K562 treated with DMSO at 1 percent for 4 hours (cell line): ENCODE results near the gene PRTN3. TPM values are rescaled to one million over a fixed set of nuclear protein-coding genes. Genes with fewer than 3 reads are reported as not detected.

ENCODE experiments used
- total RNA-seq: library from RNA; unstranded; fragments of 300-600 nt; gene quantifications from 2 replicates; pipeline ENCODE4 v1.2.3, GENCODE V29; 2022; ENCODE audit not compliant: insufficient read depth

Gene PRTN3
- 4.7 and 5.0 TPM in 2 replicates for total RNA-seq

GRCh38 chr19:840519-841206, at the start of gene PRTN3:
Gene PRTN3 (plus strand): TSS chr19:840999. CDS start chr19:841009, 10 bp downstream.

GRCh38 chr19:796692-797527, 43.9 kb upstream of the PRTN3 start, which contains the start of gene PTBP1:
Gene PTBP1 (plus strand): TSS chr19:797452. CDS start chr19:797498, 46 bp downstream.

GRCh38 chr19:821825-822503, 18.8 kb upstream of the PRTN3 start, which contains the start of gene PLPPR3:
Gene PLPPR3 (minus strand): TSS chr19:821955. CDS start chr19:821559, 396 bp downstream.

GRCh38 chr19:827710-828321, 13.0 kb upstream of the PRTN3 start, which contains the start of gene AZU1:
Gene AZU1 (plus strand): TSS chr19:827837. CDS start chr19:827847, 10 bp downstream.

GRCh38 chr19:852136-853013, 11.6 kb downstream of the PRTN3 start, which contains the start of gene ELANE:
Gene ELANE (plus strand): TSS chr19:852303. CDS start chr19:852329, 26 bp downstream.

GRCh38 chr19:858868-859843, 18.4 kb downstream of the PRTN3 start, which contains the start of gene CFD:
Gene CFD (plus strand): TSS chr19:859664. CDS start chr19:859690, 26 bp downstream.

GRCh38 chr19:892894-893689, 52.3 kb downstream of the PRTN3 start, which contains the start of the genes MED16 and RNU6-9:
Gene MED16 (minus strand): TSS chr19:893187. CDS start chr19:891131, 2,056 bp downstream.
Gene RNU6-9 (plus strand): TSS chr19:893484.

Other genes with a start within 250 kb of the PRTN3 start
- gene POLRMT, start 207.5 kb upstream of the PRTN3 start, total RNA-seq: 69.0 and 77.4 TPM in 2 replicates
- 1.3 TPM in 1 of 2 replicates, not detected in the other for gene FGF22, start 201.1 kb upstream of the PRTN3 start, total RNA-seq
- gene RNF126, start 177.8 kb upstream of the PRTN3 start, total RNA-seq: 72.9 and 88.4 TPM in 2 replicates
- 4.9 and 8.9 TPM in 2 replicates for gene FSTL3, start 164.6 kb upstream of the PRTN3 start, total RNA-seq
- 55.9 and 66.7 TPM in 2 replicates for gene PRSS57, start 145.5 kb upstream of the PRTN3 start, total RNA-seq
- gene PALM, start 132.1 kb upstream of the PRTN3 start, total RNA-seq: 12.2 and 17.7 TPM in 2 replicates
- gene MISP, start 89.9 kb upstream of the PRTN3 start, total RNA-seq: not detected in 2 replicates
- 358 and 442 TPM in 2 replicates for gene PTBP1, start 43.5 kb upstream of the PRTN3 start, total RNA-seq
- 86.2 and 97.2 TPM in 2 replicates for gene PLPPR3, start 19.0 kb upstream of the PRTN3 start, total RNA-seq
- gene AZU1, start 13.2 kb upstream of the PRTN3 start, total RNA-seq: 2.0 and 4.1 TPM in 2 replicates
- gene ELANE, start 11.3 kb downstream of the PRTN3 start, total RNA-seq: not detected in 2 replicates
- gene CFD, start 18.7 kb downstream of the PRTN3 start, total RNA-seq: 44.6 and 62.6 TPM in 2 replicates
- 29.7 and 43.4 TPM in 2 replicates for gene MED16, start 52.2 kb downstream of the PRTN3 start, total RNA-seq
- gene RNU6-9, start 52.5 kb downstream of the PRTN3 start, total RNA-seq: not detected in 2 replicates
- gene R3HDM4, start 72.2 kb downstream of the PRTN3 start, total RNA-seq: 152 and 154 TPM in 2 replicates
- gene KISS1R, start 76.3 kb downstream of the PRTN3 start, total RNA-seq: 3.7 and 5.8 TPM in 2 replicates
- 40.2 and 46.0 TPM in 2 replicates for gene ARID3A, start 85.0 kb downstream of the PRTN3 start, total RNA-seq
- gene WDR18, start 143.3 kb downstream of the PRTN3 start, total RNA-seq: 69.4 and 76.6 TPM in 2 replicates
- 0.75 and 0.97 TPM in 2 replicates for gene GRIN3B, start 159.4 kb downstream of the PRTN3 start, total RNA-seq
- 198 and 255 TPM in 2 replicates for gene TMEM259, start 180.1 kb downstream of the PRTN3 start, total RNA-seq
- gene RNU6-2, start 180.5 kb downstream of the PRTN3 start, total RNA-seq: not detected in 2 replicates
- gene CNN2, start 185.6 kb downstream of the PRTN3 start, total RNA-seq: 117 and 118 TPM in 2 replicates
- 41.5 and 58.2 TPM in 2 replicates for gene ABCA7, start 199.1 kb downstream of the PRTN3 start, total RNA-seq
- 21.6 and 27.0 TPM in 2 replicates for gene ARHGAP45, start 226.2 kb downstream of the PRTN3 start, total RNA-seq